C4-2B (cell line): ENCODE results near the gene PSMB9.
A peak's percentile ranks its signal among the peaks of the same experiment; 100 is the strongest.

Source experiments
- H3K27ac ChIP-seq: fragments of 450-650 bp; 2 replicates; pipeline ENCODE4 v1.5.1; 2017
- CTCF ChIP-seq: fragments of 450-650 bp; conservative IDR thresholded peaks from 2 replicates; pipeline ENCODE4 v1.5.1; 2017; ENCODE audit warnings: mild to moderate bottlenecking
- ZFX ChIP-seq: fragments of 450-650 bp; IDR thresholded peaks from 2 replicates; pipeline ENCODE4 v1.6.1; 2017

The PSMB9 gene

GRCh38 chr6:32890831-32891230 is 36.8 kb downstream of the PSMB9 start:
- TF ChIP-seq CTCF: no peak
- no peak for TF ChIP-seq ZFX
- no peak overlapping the region for H3K27ac ChIP-seq

GRCh38 chr6:32894085-32895005 is 40.4 kb downstream of the PSMB9 start:
- TF ChIP-seq ZFX (peak; percentile 12; the same call in 1 of the 2 replicates), CTCF (no peak)
- peak overlapping the region; percentile 89 for H3K27ac ChIP-seq

- H3K27ac ChIP-seq: peak overlapping the region; percentile 89
- peak; percentile 25; the same call in 1 of the 2 replicates for TF ChIP-seq ZFX
- TF ChIP-seq CTCF: no peak
Measured at GRCh38 chr6:32895006-32895345, 41.0 kb downstream of the PSMB9 start.

GRCh38 chr6:32903952-32904351 is 50.0 kb downstream of the PSMB9 start:
- no peak overlapping the region for H3K27ac ChIP-seq

GRCh38 chr6:32905078-32905477 is 51.1 kb downstream of the PSMB9 start:
- TF ChIP-seq ZFX (no peak), CTCF (no peak)
- H3K27ac ChIP-seq: no peak overlapping the region

More at GRCh38 chr6:32903952-32904351, 50.0 kb downstream of the PSMB9 start:
- no peak for TF ChIP-seq ZFX
- TF ChIP-seq CTCF: no peak

- no peak for TF ChIP-seq CTCF
- no peak for TF ChIP-seq ZFX
- H3K27ac ChIP-seq: no peak overlapping the region
Measured at GRCh38 chr6:32906539-32906938, 52.5 kb downstream of the PSMB9 start.

GRCh38 chr6:32908897-32909296 is 54.9 kb downstream of the PSMB9 start:
- no peak overlapping the region for H3K27ac ChIP-seq
- TF ChIP-seq ZFX: no peak
- no peak for TF ChIP-seq CTCF
